Mesodermal cell (in vitro differentiated cells): Measurements from ENCODE around the gene GPR176.

ENCODE experiments used
- H3K27ac ChIP-seq: 2 replicates; pipeline ENCODE4 v1.7.0; 2013; ENCODE audit warnings: mild to moderate bottlenecking, low read depth, low read length, moderate library complexity; ENCODE audit not compliant: severe bottlenecking
- H3K36me3 ChIP-seq: 2 replicates; pipeline ENCODE4 v1.7.1; 2013; ENCODE audit warnings: mild to moderate bottlenecking, low read length, moderate library complexity; ENCODE audit not compliant: control insufficient read depth, insufficient read depth
- H3K4me1 ChIP-seq: one replicate; pipeline ENCODE4 v1.7.1; 2013; ENCODE audit warnings: mild to moderate bottlenecking, low read length; ENCODE audit not compliant: insufficient read depth, control insufficient read depth, poor library complexity, severe bottlenecking
- H3K4me3 ChIP-seq: 2 replicates; pipeline ENCODE4 v1.7.0; 2013; ENCODE audit warnings: low read length, control low read depth, mild to moderate bottlenecking; ENCODE audit not compliant: insufficient read depth, poor library complexity, severe bottlenecking; ENCODE audit errors: extremely low read depth
- H3K9me3 ChIP-seq: 2 replicates; pipeline ENCODE4 v1.7.1; 2013; ENCODE audit warnings: mild to moderate bottlenecking, low read length, moderate library complexity; ENCODE audit not compliant: control insufficient read depth
- WGBS, 2 experiments: methylation state at CpG; one replicate each; pipeline ENCODE4 v1.1.5; 2013; ENCODE audit warnings: missing lambda C conversion rate in 2 of 2; ENCODE audit not compliant: insufficient coverage in 2 of 2; 5-methylcytosine and 5-hydroxymethylcytosine counted together

The GPR176 gene

DNA sequence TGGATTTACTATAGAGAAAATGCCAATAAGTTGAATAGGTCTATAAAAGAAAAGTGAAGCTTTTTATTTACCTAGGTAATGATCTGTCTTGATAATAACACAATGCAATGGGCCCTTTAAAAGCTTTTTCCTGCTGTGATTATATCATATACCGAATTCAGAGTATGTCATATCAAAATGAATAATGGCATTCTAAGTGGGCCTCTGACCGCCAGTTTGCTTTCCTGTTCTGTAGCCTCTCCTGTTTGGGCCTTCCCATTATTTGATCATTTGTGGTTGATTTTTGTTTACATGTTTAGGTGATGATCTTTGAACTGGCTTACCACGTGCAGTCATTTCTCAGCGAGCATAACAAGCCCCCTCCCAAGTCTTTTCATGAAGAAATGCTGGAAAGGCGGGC, 28.8 kb upstream of the GPR176 start:
- peaks cover 77% of the 10 kb centered on the region for H3K36me3 ChIP-seq

DNA sequence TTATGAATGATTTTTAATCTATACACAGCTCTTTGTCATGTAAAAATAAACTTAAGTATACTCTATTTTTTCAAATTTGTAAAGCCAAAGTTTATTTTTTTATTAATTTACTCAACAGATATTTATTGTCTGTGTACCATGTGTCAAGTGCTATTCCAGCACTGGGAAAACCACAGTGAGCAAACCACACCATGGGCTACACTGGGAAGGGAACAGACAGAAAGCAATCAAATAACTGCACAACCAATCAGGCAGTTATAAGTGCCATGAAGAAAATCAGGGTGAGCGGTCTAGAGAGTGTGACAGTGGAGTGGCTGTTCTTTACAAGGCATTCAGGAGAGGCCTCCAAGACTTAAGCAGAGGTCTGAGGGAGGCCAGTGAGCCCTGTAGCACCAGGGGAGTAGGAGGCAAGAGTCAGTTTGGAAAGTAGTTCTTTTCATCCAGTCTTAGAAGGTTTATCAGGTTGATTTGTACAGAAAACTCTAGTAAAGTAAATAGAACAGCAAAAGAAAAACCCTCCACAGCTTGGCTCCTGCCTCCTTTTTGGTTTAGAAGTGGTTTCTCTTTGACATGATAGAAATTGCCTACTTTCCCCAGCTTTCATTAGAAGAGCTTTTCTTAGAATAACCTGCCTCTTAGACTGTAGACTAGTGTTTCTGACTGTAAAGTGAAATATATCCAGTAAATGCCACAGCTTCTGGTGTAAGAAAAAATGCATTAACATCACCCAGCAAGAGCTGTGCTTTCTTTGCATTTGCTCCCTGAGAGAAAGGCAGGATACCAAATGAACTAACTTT, 27.5 kb upstream of the GPR176 start:
- no peak overlapping the region for H3K27ac ChIP-seq
- H3K36me3 ChIP-seq, result peaks cover 80% of the 10 kb centered on the region
- WGBS, 2 experiments, result 86 to 100% methylated on average over 1 of the region's 1 CpG
- peaks cover 7% of the 10 kb centered on the region for H3K4me1 ChIP-seq
- H3K4me3 ChIP-seq, result no peak overlapping the region
- H3K9me3 ChIP-seq, result peaks cover 9% of the 10 kb centered on the region

More for the DNA sequence above, 28.8 kb upstream of the GPR176 start:
- WGBS, 2 experiments, result 95 to 100% methylated on average over 1 to 3 of the region's 5 CpGs
- Histone ChIP-seq H3K4me3 (no peak overlapping the region), H3K27ac (no peak overlapping the region), H3K4me1 (peaks cover 7% of the 10 kb centered on the region), H3K9me3 (peaks cover 9% of the 10 kb centered on the region)

DNA sequence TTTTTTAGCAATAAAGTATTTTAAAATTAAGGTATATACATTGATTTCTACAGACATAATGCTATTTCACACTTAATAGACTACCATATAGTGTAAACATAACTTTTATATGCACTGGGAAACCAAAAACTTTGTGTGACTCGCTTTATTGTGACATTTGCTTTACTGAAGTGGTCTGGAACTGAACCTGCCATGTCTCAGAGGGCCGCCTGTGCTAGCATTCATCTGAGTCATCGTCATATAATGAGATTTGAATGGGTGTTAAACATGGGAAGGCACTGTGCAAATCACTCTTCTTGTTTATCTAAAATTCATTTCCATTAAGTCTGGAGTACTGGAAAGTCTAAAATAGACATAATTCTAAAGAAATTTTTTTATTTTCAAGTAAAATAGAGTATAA, 26.8 kb upstream of the GPR176 start:
- WGBS, 2 experiments, result 83 to 100% methylated on average over 1 of the region's 3 CpGs
- Histone ChIP-seq H3K4me1 (peaks cover 7% of the 10 kb centered on the region), H3K36me3 (peaks cover 80% of the 10 kb centered on the region)

DNA sequence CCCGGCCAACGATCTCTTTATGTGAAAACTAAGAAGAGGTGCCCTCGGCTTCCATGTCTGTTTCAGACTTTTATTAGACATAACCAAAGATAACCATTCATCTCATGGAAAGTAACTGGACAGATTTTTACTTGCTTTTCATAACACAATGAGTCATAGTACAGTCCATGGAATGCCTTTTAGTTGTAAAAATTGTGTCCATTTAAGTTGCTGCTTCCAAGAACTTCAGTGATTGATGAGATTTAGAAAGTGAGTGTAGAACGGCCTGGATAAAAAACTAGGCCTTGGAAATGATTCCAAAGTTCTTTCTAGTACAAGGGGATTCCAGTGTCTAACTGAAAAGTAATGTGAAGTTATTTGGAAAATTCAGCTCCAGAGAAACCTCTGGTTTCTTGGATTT, 24.7 kb upstream of the GPR176 start:
- Histone ChIP-seq H3K9me3 (peaks cover 9% of the 10 kb centered on the region), H3K4me1 (peaks cover 26% of the 10 kb centered on the region), H3K36me3 (peaks cover 80% of the 10 kb centered on the region), H3K27ac (no peak overlapping the region), H3K4me3 (no peak overlapping the region)
- 89 to 100% methylated on average over 4 of the region's 4 CpGs for WGBS, 2 experiments

More for the DNA sequence above, 26.8 kb upstream of the GPR176 start:
- no peak overlapping the region for H3K4me3 ChIP-seq
- H3K9me3 ChIP-seq, result peaks cover 9% of the 10 kb centered on the region
- H3K27ac ChIP-seq, result no peak overlapping the region

DNA sequence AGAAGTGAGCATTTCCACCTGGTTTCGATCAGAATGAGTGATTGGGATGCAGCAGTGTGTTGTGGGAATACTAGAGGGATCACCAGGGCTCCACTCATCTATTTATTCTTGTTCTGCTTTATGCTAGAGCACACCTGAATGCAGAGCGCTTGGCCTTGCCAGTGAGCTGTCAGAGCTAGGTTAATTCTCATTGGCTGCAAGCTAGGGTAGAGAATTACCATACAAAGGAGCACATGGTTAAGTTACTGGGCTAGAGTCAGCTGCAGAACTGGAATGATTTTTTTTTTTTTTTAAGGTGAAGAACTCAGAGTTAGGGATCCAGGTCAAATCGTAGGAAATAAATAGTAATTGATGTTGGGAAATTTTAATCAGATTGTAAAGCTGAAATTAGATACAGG, 22.7 kb upstream of the GPR176 start:
- peaks cover 83% of the 10 kb centered on the region for H3K36me3 ChIP-seq
- 94 to 100% methylated on average over 2 of the region's 3 CpGs for WGBS, 2 experiments
- peak overlapping the region; percentile 58 for H3K27ac ChIP-seq
- H3K4me1 ChIP-seq, result peaks cover 36% of the 10 kb centered on the region
- H3K4me3 ChIP-seq, result no peak overlapping the region
- peaks cover 9% of the 10 kb centered on the region for H3K9me3 ChIP-seq

DNA sequence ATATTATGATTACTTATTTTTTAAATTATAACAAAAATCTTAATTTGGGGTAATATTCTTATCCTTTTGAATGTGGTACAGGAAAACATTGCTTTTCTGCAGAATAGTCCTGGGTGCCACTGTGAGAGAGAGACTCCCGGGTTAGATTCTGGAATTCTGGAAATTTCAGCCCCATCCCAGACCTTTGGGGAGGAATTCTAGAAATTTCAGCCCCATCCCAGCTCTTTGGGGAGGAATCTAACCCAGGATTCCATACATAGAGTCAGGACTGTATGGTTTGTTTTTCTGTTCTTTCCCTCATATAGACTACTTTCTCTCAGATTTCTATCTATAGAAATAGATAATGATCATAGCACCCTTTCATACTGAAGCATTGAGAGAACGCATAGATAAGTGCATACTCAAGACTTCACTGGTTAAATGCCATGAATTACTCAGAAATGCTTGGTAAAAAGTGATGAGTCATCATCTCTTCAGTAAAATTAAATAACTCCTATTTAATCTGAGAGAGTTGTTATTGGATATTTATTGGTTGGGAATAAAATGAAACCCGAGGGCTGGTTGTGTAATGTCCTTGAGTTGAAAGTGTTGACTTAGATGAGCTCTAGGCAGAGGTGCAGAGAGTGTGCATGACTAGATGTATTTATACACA, 22.2 kb upstream of the GPR176 start:
- peaks cover 85% of the 10 kb centered on the region for H3K36me3 ChIP-seq

DNA sequence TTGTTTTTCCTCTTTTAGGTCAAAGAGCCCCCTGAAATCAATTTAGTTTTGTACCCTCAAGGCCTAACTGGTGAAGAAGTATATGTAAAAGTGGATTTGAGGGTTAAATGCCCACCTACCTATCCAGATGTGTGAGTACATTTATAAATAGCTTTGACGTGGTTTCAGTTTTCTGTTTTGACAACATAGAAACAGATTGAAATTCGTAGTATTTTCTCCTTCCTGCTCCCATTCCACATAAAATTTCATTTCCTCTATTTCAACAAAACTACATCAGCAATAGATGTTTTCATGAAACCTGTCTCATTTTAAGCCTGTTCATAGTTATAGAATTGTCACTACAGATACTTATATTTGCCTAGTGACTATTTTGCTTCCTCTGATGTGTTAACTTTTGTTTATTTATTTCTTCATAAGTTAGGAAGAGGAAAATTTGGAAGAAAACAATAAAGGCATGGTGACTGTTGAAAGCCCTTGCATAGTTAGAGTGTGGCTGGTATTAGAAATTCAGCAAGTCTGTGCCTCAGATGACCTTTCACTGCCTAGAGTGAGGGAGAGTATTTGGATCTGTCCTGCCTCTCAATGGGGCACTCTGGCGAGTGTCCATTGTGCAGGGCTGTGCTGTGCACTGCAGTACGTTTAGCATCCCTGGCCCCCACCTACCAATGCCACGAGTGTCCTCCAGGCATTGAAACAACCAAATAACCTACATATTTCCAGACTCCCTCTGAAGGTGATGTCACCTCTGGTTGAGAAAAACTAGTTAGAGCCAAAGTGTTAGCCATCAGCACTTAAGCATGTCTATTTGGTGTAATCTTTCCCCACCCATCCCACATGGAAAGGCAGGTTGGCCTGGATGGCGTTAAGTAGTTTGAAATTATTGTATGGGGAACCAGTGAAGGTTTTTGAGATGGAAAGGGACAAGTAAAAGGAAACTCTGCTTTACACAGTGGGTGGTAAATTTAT, 19.7 kb upstream of the GPR176 start:
- H3K4me1 ChIP-seq, result peaks cover 38% of the 10 kb centered on the region
- H3K27ac ChIP-seq, result no peak overlapping the region
- H3K9me3 ChIP-seq, result no peaks in the 10 kb centered on the region
- H3K4me3 ChIP-seq, result no peak overlapping the region
- H3K36me3 ChIP-seq, result peaks cover 78% of the 10 kb centered on the region
- 96 to 97% methylated on average over 4 of the region's 6 CpGs for WGBS, 2 experiments

More for the DNA sequence above, 22.2 kb upstream of the GPR176 start:
- 100% methylated on average over 1 of the region's 3 CpGs for WGBS, 2 experiments
- peaks cover 9% of the 10 kb centered on the region for H3K9me3 ChIP-seq
- peak overlapping the region; percentile 58 for H3K27ac ChIP-seq
- no peak overlapping the region for H3K4me3 ChIP-seq
- H3K4me1 ChIP-seq, result peaks cover 31% of the 10 kb centered on the region

DNA sequence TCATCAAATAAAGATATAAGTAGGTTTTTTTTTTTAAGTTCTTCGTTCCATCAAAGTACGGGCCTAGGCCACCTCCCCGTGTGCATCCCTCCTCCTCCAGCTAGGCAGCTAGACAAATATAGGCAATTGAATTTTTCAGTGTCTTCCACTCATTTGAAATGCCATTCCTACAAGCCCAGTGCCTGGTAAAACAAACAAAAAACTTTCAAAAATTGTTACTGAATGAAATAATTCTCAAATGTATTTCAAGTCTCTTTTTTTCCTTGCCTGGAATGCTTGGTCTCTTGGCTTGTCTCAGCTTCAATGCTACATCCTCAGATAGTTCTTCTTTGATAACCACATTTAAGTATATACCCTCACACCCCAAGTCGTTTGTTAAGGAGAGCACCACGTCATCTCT, 17.6 kb upstream of the GPR176 start:
- WGBS, 2 experiments, result 94% methylated on average over 2 of the region's 5 CpGs; no CpG with 5 or more reads in 1 of the 2 experiments
- no peaks in the 10 kb centered on the region for H3K9me3 ChIP-seq
- H3K4me3 ChIP-seq, result no peak overlapping the region
- H3K36me3 ChIP-seq, result peaks cover 57% of the 10 kb centered on the region
- H3K4me1 ChIP-seq, result peaks cover 38% of the 10 kb centered on the region
- no peak overlapping the region for H3K27ac ChIP-seq

DNA sequence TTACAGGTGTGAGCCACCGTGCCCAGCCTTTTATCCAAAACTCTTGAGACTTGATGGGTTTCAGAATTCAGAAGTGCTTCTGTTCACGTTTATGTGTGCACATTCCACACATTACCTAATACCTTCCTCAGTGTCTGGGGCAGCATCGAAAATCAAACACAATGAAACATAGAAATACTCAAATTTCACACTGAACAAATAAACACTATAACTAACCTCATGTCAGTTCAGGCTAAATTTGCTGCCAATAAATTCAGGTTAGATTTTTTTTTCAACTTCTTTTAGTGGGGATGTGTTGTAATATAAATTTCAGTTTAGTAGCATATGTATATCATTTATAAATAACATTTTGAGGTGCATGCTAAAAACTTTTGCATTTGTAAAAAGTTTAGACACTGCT, 16.6 kb upstream of the GPR176 start:
- Histone ChIP-seq H3K9me3 (no peaks in the 10 kb centered on the region), H3K36me3 (peaks cover 49% of the 10 kb centered on the region), H3K4me1 (peaks cover 37% of the 10 kb centered on the region), H3K27ac (no peak overlapping the region), H3K4me3 (no peak overlapping the region)
- 87 to 93% methylated on average over 3 of the region's 3 CpGs for WGBS, 2 experiments

DNA sequence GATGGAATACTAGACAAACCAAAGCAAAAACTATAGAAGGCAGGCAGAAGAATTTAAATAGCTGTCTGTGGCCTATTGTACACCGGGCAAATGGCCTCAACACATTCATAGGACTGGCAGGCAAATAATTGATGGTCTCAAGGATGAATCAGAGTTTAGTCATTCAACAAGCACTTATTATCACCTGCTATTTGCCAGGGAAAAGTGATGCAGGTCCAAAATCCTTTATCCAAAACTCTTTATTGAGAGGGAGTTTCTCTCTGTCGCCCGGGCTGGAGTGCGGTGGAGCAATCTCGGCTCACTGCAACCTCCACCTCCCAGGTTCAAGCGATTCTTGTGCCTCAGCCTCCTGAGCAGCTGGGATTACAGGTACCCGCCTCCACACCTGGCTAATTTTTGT, 16.1 kb upstream of the GPR176 start:
- peaks cover 32% of the 10 kb centered on the region for H3K4me1 ChIP-seq
- peaks cover 44% of the 10 kb centered on the region for H3K36me3 ChIP-seq
- H3K9me3 ChIP-seq, result no peaks in the 10 kb centered on the region
- no peak overlapping the region for H3K27ac ChIP-seq
- 100% methylated on average over 1 of the region's 7 CpGs for WGBS, 2 experiments
- H3K4me3 ChIP-seq, result no peak overlapping the region
